T-helper 1 cell treated with Interleukin-12 subunit alpha and Interleukin-12 subunit beta and Interleukin-4 antibody, amounts not matched to agents 30 ng/mL and 1 ng/mL, for 36 hours (primary cell): ENCODE results near the gene CMTM8. TPM values are rescaled to one million over a fixed set of nuclear protein-coding genes. Genes with fewer than 3 reads are reported as not detected.
"Not testable (repeated sequence)": the region's sequence is repeated elsewhere in the genome, so short reads cannot be mapped to it uniquely, and the experiment has no call there.

Experiments
- intact Hi-C: fragments of 100-400 bp; cut with micrococcal nuclease; formaldehyde crosslinking; loops from one replicate; pipeline ENCODE4 v1.15.1; 2024
- total RNA-seq: library from RNA; stranded (reverse); gene quantifications from 2 replicates; pipeline ENCODE4 v1.2.3, GENCODE V29; 2022

CMTM8 gene
- total RNA-seq, 1 donor from 2014 or later = 8.5 TPM

DNA sequence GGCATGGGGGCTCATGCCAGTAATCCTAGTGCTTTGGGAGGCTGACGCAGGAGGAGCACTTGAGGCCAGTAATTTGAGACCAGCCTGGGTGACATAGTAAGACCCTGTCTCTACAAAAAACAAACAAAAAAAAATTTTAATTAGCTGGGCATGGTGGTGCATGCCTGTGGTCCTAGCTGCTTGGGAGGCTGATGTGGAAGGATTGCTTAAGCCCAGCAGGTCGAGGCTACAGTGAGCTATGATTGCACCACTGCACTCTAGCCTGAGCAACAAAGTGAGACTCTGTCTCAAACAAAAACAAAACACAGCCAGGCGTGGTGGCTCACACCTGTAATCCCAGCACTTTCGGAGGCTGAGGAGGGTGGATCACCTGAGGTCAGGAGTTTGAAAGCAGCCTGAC lies 9.7 kb upstream of the CMTM8 start:
- intact Hi-C loops = not testable (repeated sequence)

DNA sequence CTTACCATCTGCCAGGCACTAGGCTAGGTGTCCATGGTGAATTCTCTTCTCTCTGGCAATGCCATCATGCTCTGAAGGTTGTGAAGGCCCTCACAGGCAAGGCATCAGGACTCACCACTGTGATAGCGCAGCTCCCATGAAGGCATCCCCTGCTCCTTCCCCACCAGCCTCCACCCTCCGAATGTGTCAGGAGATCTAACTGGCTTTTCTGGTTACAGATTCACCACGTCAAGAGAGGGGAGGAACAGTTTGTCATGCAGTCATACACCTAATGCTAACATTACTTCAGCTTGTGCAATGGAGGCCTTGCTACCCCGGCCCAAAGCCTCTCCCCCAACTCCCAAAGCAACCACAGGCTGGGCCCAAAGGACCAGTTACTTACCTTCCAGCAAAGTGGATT lies 8.9 kb upstream of the CMTM8 start:
- intact Hi-C loops = no loop called here

GRCh38 chr3:32236377-32236776 lies 2.1 kb upstream of the CMTM8 start:
- intact Hi-C loops = no loop called here

GRCh38 chr3:32237670-32238452 lies 619 bp upstream of the CMTM8 start:
- intact Hi-C loops = loop anchor here (1.0 to 2.0 kb wide), 10 partner anchors 51 to 1203 kb away; partner anchors contain the start of genes CMTM6, CNOT10, GPD1L and UBP1

DNA sequence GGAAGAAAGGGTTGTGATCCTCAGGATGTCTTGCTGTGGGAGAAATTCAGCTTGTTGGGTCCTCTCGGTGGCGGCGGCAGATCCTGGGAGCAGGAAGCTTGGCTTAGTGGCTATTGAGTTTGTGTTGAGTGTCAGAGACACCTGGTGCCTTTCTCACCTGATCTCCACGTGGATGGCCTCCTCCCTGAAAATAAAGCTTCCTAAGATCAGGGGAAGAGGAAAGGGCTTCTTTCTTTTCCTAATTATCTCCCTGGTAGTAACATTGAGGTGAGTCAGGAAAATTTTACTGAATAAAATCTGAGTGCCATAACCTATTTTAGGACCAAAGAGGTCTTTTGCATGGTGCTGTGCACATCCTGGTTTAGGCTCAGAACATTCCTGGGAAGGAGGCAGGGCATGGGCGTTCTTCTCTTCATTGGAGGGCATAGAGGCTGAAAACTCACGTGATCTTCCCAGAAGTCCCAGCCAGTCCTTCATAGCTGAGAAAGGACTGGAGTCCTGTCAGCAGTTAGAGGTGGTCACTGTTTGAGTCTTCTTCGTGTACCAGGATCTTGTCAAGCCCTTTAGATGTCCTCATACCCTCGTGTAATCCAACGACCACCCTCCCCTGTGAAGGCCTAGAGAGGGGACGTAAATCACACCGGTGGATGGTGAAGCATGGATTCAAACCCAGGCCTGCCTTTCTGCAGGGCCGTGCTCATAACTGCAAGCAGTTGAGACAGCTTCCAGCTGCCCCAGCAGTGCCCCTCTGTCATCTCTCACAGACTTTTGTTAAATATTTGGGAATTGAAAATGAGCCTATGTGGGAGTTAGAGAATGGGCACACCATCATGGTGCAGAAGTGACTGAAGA lies 1.1 kb downstream of the CMTM8 start:
- intact Hi-C loops = loop anchor here (1.0 to 2.0 kb wide), 6 partner anchors 57 to 1201 kb away; partner anchors contain the start of gene UBP1

DNA sequence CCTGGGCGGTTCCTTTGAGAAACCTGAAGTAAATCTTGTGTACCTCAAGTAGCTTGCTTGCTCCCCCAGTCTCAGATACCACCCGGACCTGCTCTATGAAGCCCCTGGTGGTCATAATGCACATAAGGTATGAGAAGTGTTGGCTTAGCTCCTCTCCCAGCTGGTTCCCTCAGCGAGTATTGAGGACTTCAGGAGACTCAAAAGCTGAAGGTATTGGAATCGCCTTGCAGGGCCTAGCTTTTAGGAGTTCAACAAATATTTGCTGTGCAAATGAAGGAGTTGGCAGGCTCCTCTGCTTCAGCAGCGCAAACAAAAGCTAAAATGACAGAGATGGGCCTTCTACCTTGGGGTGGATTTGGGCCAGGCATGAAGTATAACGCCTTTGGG lies 1.7 kb downstream of the CMTM8 start:
- intact Hi-C loops = loop anchor here (1.0 kb wide), 1 partner anchor 63 kb away; no protein-coding TSS in a partner anchor

DNA sequence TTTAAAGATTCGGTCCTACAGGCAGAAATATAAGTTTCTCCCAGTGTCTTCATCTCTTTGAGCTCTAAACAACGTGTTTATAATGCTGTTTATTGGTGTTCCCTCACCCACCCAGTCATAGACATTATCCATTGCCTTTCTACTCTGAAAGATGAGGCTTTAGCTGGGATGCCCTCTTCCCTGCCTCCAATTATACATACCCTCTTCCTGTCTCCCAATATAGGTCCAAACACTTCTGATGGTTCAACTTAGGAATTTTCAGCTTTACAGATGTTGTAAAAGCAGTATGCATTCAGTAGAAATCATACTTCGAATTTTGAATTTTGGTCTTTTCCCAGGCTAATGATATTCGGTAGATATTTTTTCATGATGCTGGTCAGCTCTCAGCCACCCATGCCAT lies 2.6 kb downstream of the CMTM8 start:
- intact Hi-C loops = no loop called here

DNA sequence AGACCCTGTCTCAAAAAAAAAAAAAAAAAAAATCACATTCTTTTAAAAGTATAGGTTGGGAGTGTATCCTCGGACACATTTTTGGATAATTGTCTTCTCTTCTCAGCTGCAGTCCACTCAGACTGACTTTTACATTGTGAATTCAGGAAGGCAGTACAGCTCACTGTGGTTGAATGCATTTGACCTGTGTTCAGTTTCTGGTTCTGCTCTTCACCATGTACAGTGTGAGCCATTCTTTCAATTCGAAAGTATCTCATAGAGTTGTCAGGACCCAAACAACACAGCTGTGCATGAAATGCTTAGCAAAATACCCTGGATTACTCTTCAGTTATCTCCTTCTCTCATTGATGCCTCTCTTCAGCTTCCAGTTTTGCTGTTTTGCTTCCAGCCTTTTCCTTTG lies 5.0 kb downstream of the CMTM8 start:
- intact Hi-C loops = no loop called here

- intact Hi-C loops = no loop called here
Measured at GRCh38 chr3:32245200-32245599, 6.7 kb downstream of the CMTM8 start.

GRCh38 chr3:32246079-32246675 lies 7.7 kb downstream of the CMTM8 start:
- intact Hi-C loops = no loop called here

DNA sequence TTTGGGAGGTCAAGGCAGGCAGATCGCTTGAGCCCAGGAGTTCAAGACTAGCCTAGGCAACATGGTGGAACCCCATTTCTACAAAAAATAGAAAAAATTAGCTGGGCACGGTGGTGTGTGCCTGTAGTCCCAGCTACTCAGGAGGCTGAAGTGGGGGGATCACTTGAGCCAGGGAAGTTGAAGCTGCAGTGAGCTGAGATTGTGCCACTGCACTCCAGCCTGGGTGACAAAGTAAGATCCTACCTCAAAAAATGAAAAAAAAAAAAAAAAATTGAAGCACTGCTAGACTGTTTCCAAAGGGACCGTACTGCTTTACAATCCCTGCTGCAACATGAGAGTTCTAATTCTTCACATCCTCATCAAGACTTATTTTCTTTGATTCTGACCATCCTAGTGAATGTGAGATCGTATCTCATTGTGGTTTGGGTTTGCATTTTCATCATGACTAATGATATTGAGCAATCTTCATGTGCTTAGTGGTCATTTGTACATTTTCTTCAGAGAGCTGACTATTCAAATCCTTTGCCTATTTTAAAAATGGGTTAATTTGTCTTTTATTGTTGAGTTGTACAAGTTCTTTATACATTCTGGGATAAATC lies 10.8 kb downstream of the CMTM8 start:
- intact Hi-C loops = no loop called here

DNA sequence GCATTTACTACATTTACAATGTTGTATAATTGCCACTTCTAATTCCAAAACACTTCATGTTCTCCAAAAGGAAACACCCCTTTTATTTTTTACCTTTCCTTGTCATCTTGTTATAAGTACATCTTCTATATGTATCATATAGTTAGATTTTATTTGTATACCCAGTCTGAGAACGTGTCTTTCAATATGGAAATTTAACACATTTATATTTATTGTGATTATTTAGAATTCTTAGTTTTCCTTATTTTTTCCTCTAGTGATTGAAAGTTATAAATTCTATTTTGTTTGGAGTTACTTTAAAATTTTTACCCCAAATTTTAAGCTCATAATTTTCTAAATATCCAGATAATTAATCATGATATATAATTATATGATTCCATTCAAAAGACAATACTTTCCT lies 15.8 kb downstream of the CMTM8 start:
- intact Hi-C loops = no loop called here

DNA sequence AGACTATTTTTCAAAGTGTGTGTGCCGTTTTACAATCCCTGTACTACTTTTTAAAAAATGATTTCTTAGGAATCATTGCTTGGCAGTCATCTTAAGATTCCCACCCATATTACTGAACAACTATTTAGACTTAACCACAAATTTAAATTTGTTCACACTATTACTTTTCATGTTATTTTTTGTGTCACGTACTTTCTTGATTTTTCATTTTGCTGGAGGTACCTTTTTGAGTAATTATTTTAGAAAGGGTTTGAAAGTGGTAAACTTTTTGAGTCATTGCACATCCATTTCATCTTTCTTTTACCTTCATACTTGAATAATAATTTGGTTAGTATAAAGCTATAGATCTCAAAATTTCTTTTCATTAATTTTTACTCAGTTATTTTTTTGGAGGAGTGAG lies 16.9 kb downstream of the CMTM8 start:
- intact Hi-C loops = no loop called here

DNA sequence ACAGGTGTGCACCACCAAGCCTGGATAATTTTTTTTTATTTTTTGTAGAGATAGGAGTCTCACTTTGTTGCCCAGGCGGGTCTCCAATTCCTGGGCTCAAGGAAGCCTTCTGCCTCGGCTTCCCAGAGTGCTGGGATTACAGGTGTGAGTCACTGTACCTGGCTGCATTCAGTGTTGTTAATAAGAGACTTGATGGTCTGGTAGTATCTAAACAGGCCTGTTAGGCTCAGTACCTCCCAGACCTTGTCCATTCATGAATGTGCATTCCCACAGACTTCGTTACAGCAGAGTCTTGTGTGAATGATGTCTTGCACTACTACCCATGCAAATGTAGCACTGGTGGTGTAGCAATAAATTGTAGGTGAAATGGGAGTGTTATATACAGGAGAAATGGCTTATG lies 17.7 kb downstream of the CMTM8 start:
- intact Hi-C loops = no loop called here

GRCh38 chr3:32257042-32257441 lies 18.6 kb downstream of the CMTM8 start:
- intact Hi-C loops = no loop called here

- intact Hi-C loops = no loop called here
Measured at GRCh38 chr3:32257641-32258438, 19.4 kb downstream of the CMTM8 start.

DNA sequence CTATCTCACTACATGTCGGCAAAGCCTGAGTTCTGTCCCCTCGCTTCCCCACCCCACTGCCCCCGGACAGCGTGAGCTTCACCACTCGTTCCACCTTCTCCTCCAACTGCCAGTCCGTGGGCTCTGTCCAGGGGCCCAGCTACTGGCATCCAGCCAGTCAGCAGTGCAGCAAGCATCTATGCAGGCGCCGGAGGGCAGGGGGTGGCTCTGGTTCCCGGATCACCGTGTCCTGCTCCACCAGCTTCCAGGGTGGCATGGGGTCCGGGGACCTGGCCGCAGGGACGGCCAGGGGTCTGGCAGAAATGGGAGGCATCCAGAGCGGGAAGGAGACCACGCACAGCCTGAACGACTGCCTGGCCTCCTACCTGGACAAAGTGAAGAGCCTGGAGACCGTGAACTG lies 20.4 kb downstream of the CMTM8 start:
- intact Hi-C loops = no loop called here

GRCh38 chr3:32261545-32261944 lies 23.1 kb downstream of the CMTM8 start:
- intact Hi-C loops = no loop called here

DNA sequence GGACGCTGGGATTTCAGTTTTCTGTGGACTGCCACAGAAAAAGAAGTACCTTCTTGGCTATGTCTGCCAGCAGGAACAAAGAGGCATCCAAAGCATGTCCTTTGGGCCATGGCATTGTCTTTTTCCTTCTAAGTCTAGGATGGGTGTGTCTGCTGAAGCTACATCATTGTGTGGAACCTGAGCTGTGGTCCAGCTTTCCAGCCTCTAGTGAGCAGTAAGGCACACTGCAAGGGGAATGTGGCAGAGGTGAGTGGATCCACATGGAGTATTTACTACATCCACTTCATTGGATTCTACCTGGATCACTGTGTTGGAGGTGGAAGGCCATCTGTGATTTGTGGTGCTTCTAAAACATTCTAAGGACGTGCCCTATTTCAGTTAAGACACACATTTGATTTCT lies 23.7 kb downstream of the CMTM8 start:
- intact Hi-C loops = no loop called here

DNA sequence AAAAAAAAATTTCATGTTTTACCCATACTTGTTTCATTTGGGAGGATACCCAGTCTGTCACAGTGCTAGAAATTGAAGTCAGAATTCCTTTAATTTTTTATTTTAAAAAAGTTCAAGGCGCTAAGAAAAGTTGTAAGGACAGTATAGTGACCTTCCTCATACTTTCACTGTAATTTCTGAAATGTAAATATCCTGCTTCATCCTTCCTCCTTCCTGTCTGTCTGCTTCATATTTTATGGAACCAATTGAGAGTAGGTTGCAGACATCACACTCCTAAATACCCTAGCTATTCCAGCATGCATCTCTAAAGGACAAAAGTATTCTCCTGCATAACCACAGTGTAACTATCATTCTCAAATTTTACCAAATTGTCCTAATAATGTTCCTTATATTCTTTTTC lies 35.8 kb downstream of the CMTM8 start:
- intact Hi-C loops = no loop called here

- intact Hi-C loops = no loop called here
Measured at GRCh38 chr3:32275506-32275905, 37.0 kb downstream of the CMTM8 start.
